KMS-11 (cell line): ENCODE results near the gene PPP1R12B.
"Not testable (repeated sequence)": the region's sequence is repeated elsewhere in the genome, so short reads cannot be mapped to it uniquely, and the experiment has no call there.

ENCODE experiments used
- H2AFZ ChIP-seq: fragments of 200-600 bp; sonication (generic); 2 replicates; pipeline ENCODE4 v1.6.1; 2016; ENCODE audit warnings: antibody characterized with exemption, mixed run types, low read depth
- H3K27ac ChIP-seq: fragments of 200-600 bp; sonication (generic); 2 replicates; pipeline ENCODE4 v1.6.1; 2016; ENCODE audit warnings: mild to moderate bottlenecking, mixed run types
- H3K27me3 ChIP-seq: fragments of 200-600 bp; sonication (generic); 2 replicates; pipeline ENCODE4 v1.6.1; 2017; ENCODE audit warnings: mild to moderate bottlenecking, low read depth, mixed run types, moderate library complexity; ENCODE audit not compliant: insufficient read depth
- H3K36me3 ChIP-seq: fragments of 200-600 bp; sonication (generic); 2 replicates; pipeline ENCODE4 v1.6.1; 2017; ENCODE audit warnings: mild to moderate bottlenecking, mixed run types; ENCODE audit not compliant: insufficient read depth
- H3K4me1 ChIP-seq: fragments of 200-600 bp; sonication (generic); 2 replicates; pipeline ENCODE4 v1.6.1; 2016; ENCODE audit warnings: mild to moderate bottlenecking, low read depth, mixed run types; ENCODE audit not compliant: poor library complexity, severe bottlenecking
- H3K4me2 ChIP-seq: fragments of 200-600 bp; sonication (generic); 2 replicates; pipeline ENCODE4 v1.7.0; 2016; ENCODE audit warnings: mild to moderate bottlenecking, mixed run types
- H3K4me3 ChIP-seq: fragments of 200-600 bp; sonication (generic); IDR thresholded peaks from 2 replicates; pipeline ENCODE4 v1.6.1; 2017; ENCODE audit warnings: low read depth, low read length, mixed read lengths; ENCODE audit not compliant: insufficient read depth
- H3K79me2 ChIP-seq: fragments of 200-600 bp; sonication (generic); 2 replicates; pipeline ENCODE4 v1.6.1; 2016; ENCODE audit warnings: low read depth, mixed run types; ENCODE audit not compliant: insufficient read depth
- H3K9ac ChIP-seq: fragments of 200-600 bp; sonication (generic); 2 replicates; pipeline ENCODE4 v1.6.1; 2016; ENCODE audit warnings: mild to moderate bottlenecking, mixed run types
- H4K20me1 ChIP-seq: fragments of 200-600 bp; sonication (generic); 2 replicates; pipeline ENCODE4 v1.6.1; 2016; ENCODE audit warnings: mild to moderate bottlenecking, mixed run types; ENCODE audit not compliant: insufficient read depth
- CTCF ChIP-seq: fragments of 200-600 bp; sonication (generic); conservative IDR thresholded peaks from 2 replicates; pipeline ENCODE4 v1.6.1; 2017; ENCODE audit warnings: low read depth, mild to moderate bottlenecking, antibody characterized with exemption, low read length, moderate library complexity, mixed read lengths

PPP1R12B gene

GRCh38 chr1:202624088-202624780, 275.7 kb downstream of the PPP1R12B start:
- Histone ChIP-seq H2AFZ (no peak overlapping the region), H3K9ac (no peak overlapping the region), H3K27me3 (peaks cover 16% of the 10 kb centered on the region; the same call in 1 of the 2 replicates), H3K79me2 (no peaks in the 10 kb centered on the region), H3K27ac (no peak overlapping the region), H3K4me1 (peaks cover 14% of the 10 kb centered on the region), H3K4me3 (no peak overlapping the region), H3K4me2 (no peak overlapping the region), H3K36me3 (no peaks in the 10 kb centered on the region), H4K20me1 (no peaks in the 10 kb centered on the region)
- TF ChIP-seq CTCF, result no peak

- H3K4me1 ChIP-seq, result peaks cover 15% of the 10 kb centered on the region
- H3K4me2 ChIP-seq, result no peak overlapping the region
- no peak for TF ChIP-seq CTCF
- no peak overlapping the region for H3K27ac ChIP-seq
- H2AFZ ChIP-seq, result no peak overlapping the region
- no peaks in the 10 kb centered on the region for H3K79me2 ChIP-seq
- H3K9ac ChIP-seq, result no peak overlapping the region
- no peaks in the 10 kb centered on the region for H3K36me3 ChIP-seq
- H3K4me3 ChIP-seq, result no peak overlapping the region
- H4K20me1 ChIP-seq, result no peaks in the 10 kb centered on the region
- peaks cover 16% of the 10 kb centered on the region; the same call in 1 of the 2 replicates for H3K27me3 ChIP-seq
Measured at GRCh38 chr1:202624781-202625108, 276.2 kb downstream of the PPP1R12B start.

GRCh38 chr1:202625416-202626360, 277.2 kb downstream of the PPP1R12B start:
- H2AFZ ChIP-seq, result no peak overlapping the region
- no peaks in the 10 kb centered on the region for H3K36me3 ChIP-seq
- H3K4me1 ChIP-seq, result peaks cover 15% of the 10 kb centered on the region

GRCh38 chr1:202627036-202627435, 278.5 kb downstream of the PPP1R12B start:
- not testable (repeated sequence) for H3K79me2 ChIP-seq, H2AFZ ChIP-seq, H3K4me3 ChIP-seq, H3K27ac ChIP-seq, H4K20me1 ChIP-seq, H3K36me3 ChIP-seq, H3K4me2 ChIP-seq, H3K9ac ChIP-seq
- Histone ChIP-seq H3K27me3 (peaks cover 25% of the 10 kb centered on the region; the same call in 1 of the 2 replicates), H3K4me1 (peaks cover 15% of the 10 kb centered on the region)

More at GRCh38 chr1:202625416-202626360, 277.2 kb downstream of the PPP1R12B start:
- Histone ChIP-seq H3K9ac (no peak overlapping the region), H3K27ac (no peak overlapping the region), H3K27me3 (peaks cover 17% of the 10 kb centered on the region; the same call in 1 of the 2 replicates), H3K4me3 (no peak overlapping the region), H4K20me1 (no peaks in the 10 kb centered on the region), H3K4me2 (no peak overlapping the region), H3K79me2 (no peaks in the 10 kb centered on the region)
- peak; percentile 44; the same call in 1 of the 2 replicates for TF ChIP-seq CTCF
